Adrenal gland (tissue), 12 donors: Measurements from ENCODE around the gene AXIN1. TPM values are rescaled to one million over a fixed set of nuclear protein-coding genes. Genes with fewer than 3 reads are reported as not detected.
"Not testable (repeated sequence)": the region's sequence is repeated elsewhere in the genome, so short reads cannot be mapped to it uniquely, and the experiment has no call there.

Experiments
- DNase-seq, 7 donors: peaks; one replicate each; pipeline ENCODE4 v3.0.0-alpha.2; 2019 to 2020
- H3K27ac ChIP-seq, 5 donors: fragments of 200-600 bp; sonication (generic) in 4 of 5; 1 replicate in 3 of 5; 2 replicates in 2 of 5; pipeline versions ENCODE4 v1.5.1 to v1.8.0; 2016 to 2020; ENCODE audit warnings: mild to moderate bottlenecking in 1 of 5
- H3K27me3 ChIP-seq: fragments of 200-600 bp; 2 replicates; pipeline ENCODE4 v1.8.0; 2021
- H3K36me3 ChIP-seq, 2 donors: fragments of 200-600 bp; replicated peaks in 1 of 2; 1 replicate in 1 of 2; 2 replicates in 1 of 2; pipeline versions ENCODE4 v1.5.1 to v1.8.0; 2018 to 2022
- H3K4me1 ChIP-seq, 2 donors: fragments of 200-600 bp; replicated peaks in 1 of 2; 1 replicate in 1 of 2; 2 replicates in 1 of 2; pipeline versions ENCODE4 v1.5.1 to v1.8.0; 2018 to 2021
- H3K4me3 ChIP-seq, 4 donors: fragments of 200-600 bp; sonication (generic) in 3 of 4; one replicate each; pipeline ENCODE4 v1.5.1; 2016 to 2018
- H3K9me3 ChIP-seq, 3 donors: fragments of 200-600 bp; sonication (generic) in 1 of 3; replicated peaks in 1 of 3; 1 replicate in 2 of 3; 2 replicates in 1 of 3; pipeline versions ENCODE4 v1.5.1 to v1.8.0; 2016 to 2021
- CTCF ChIP-seq, 6 experiments: fragments of 450-650 bp in 4 of 6; fragments of 200-600 bp in 2 of 6; sonication (generic) in 1 of 6; IDR thresholded peaks; 1 replicate in 5 of 6; 2 replicates in 1 of 6; pipeline versions ENCODE4 v1.5.1 to v1.8.0; 2016 to 2021; ENCODE audit warnings: antibody characterized with exemption in 6 of 6, mild to moderate bottlenecking in 2 of 6, moderate library complexity in 1 of 6
- POLR2A ChIP-seq, 2 donors: fragments of 450-650 bp; IDR thresholded peaks; one replicate each; pipeline ENCODE4 v1.6.1; 2017; ENCODE audit warnings: antibody characterized with exemption in 2 of 2, mild to moderate bottlenecking in 2 of 2, moderate library complexity in 1 of 2
- WGBS, 4 donors: extraction: QIAGEN DNeasy Blood & Tissue Kit in 2 of 4; methylation state at CpG; one replicate each; pipeline versions ENCODE4 v1.1.5 to v1.1.7; 2013 to 2017; 5-methylcytosine and 5-hydroxymethylcytosine counted together
- intact Hi-C, 2 donors: fragments of 100-400 bp; cut with DNase I; formaldehyde crosslinking; loops; one replicate each; pipeline versions ENCODE4 v1.14.1 to v1.15.0; 2022 to 2023
- polyA plus RNA-seq, 3 donors: library from polyadenylated mRNA; stranded (reverse); fragments of 200-250 nt in 2 of 3; fragments of 350-450 nt in 1 of 3; fragmentation: Illumina TruSeq in 1 of 3; extraction: RNeasy Lipid Tissue Mini Kit (QIAGEN cat#74804) in 1 of 3; gene quantifications; one replicate each; pipeline ENCODE4 v1.2.3, GENCODE V29; 2013 to 2014
- total RNA-seq, 9 donors: library from RNA; depleted of rRNA in 4 of 9; stranded (reverse); fragments of >200 nt in 4 of 9; fragments of 120-200 nt in 1 of 9; fragmentation: NEBNext Ultra II Directional in 1 of 9; extraction: Animal tissue kit (Norgen Biotek cat#: 25700) in 1 of 9; gene quantifications; one replicate each; pipeline versions ENCODE4 v1.1.0 to v1.2.4, GENCODE V29; 2013 to 2023
- donor health status: healthy with polysubstance abuse.
- donor health status: Bipolar disorder and iron deficiency.
- donor health status: DM: yes; HTN: yes; CAD: no.
- donor health status: DM: no; HTN: no; CAD: no.
- donor health status: DM: no; HTN: no; CAD: no.
- donor health status: DM: yes; HTN: yes; CAD: no.

AXIN1 gene
- total and polyA plus RNA-seq, 12 donors = 5.6 to 22.4 (median 16.2) TPM

GRCh38 chr16:353404-354290 lies 1.1 kb upstream of the AXIN1 start:
- peaks cover 19 to 25% of the 10 kb centered on the region in 2 donors for H3K4me1 ChIP-seq
- no peaks in the 10 kb centered on the region for H3K27me3 ChIP-seq
- TF ChIP-seq POLR2A (IDR thresholded peaks at IDR 0.05) (no peak), CTCF (IDR thresholded peaks at IDR 0.05) (no peak)
- H3K27ac ChIP-seq = peak overlapping the region in 1 of 5 donors; percentile 68
- DNase-seq = peak in 1 of 7 donors; percentile 52
- H3K9me3 ChIP-seq = no peaks in the 10 kb centered on the region
- H3K4me3 ChIP-seq = peak overlapping the region in 1 of 4 donors; percentile 89
- no peaks in the 10 kb centered on the region for H3K36me3 ChIP-seq
- intact Hi-C loops = loop anchor here (10.0 kb wide), 1 partner anchor 119 kb away; the partner anchor contains the start of gene FAM234A (in 2 of the 2)
- WGBS, 4 donors = 67 to 89% (median 77%) methylated on average over 6 to 25 of the region's 25 CpGs

GRCh38 chr16:351804-352520 lies 561 bp downstream of the AXIN1 start:
- Histone ChIP-seq H3K27ac (peak overlapping the region in 2 of 5 donors; percentile 47 to 85), H3K27me3 (no peaks in the 10 kb centered on the region), H3K4me3 (peak overlapping the region in 3 of 4 donors; percentile 11 to 89 (median 56)), H3K4me1 (peaks cover 19 to 28% of the 10 kb centered on the region in 2 donors), H3K36me3 (no peaks in the 10 kb centered on the region), H3K9me3 (no peaks in the 10 kb centered on the region)
- 0 to 22% (median 2%) methylated on average over 4 to 93 of the region's 95 CpGs for WGBS, 4 donors
- peak in 1 of 7 donors; percentile 58 for DNase-seq
- intact Hi-C loops = loop anchor here (10.0 kb wide), 1 partner anchor 117 kb away; the partner anchor contains the start of gene FAM234A (in 2 of the 2)
- TF ChIP-seq POLR2A (IDR thresholded peaks at IDR 0.05) (no peak), CTCF (IDR thresholded peaks at IDR 0.05) (no peak)

- intact Hi-C loops = loop anchor here (10.0 kb wide), 1 partner anchor 115 kb away; the partner anchor contains the start of gene FAM234A (in 2 of the 2)
- no peak for DNase-seq
- Histone ChIP-seq H3K4me3 (no peak overlapping the region), H3K27ac (no peak overlapping the region), H3K36me3 (peaks cover 0 to 10% of the 10 kb centered on the region in 2 donors), H3K4me1 (peaks cover 19 to 28% of the 10 kb centered on the region in 2 donors), H3K27me3 (no peaks in the 10 kb centered on the region), H3K9me3 (no peaks in the 10 kb centered on the region)
- TF ChIP-seq POLR2A (IDR thresholded peaks at IDR 0.05) = no peak
- no peak for TF ChIP-seq CTCF (IDR thresholded peaks at IDR 0.05)
- 81 to 92% (median 88%) methylated on average over 8 of the region's 8 CpGs for WGBS, 4 donors
Observed at GRCh38 chr16:350203-350602, 2.3 kb downstream of the AXIN1 start.

- Histone ChIP-seq H3K36me3 (peaks cover 0 to 10% of the 10 kb centered on the region in 2 donors), H3K27ac (peak overlapping the region in 1 of 5 donors; percentile 58), H3K9me3 (no peaks in the 10 kb centered on the region), H3K4me3 (no peak overlapping the region), H3K27me3 (no peaks in the 10 kb centered on the region), H3K4me1 (peaks cover 19 to 28% of the 10 kb centered on the region in 2 donors)
- 38 to 53% (median 44%) methylated on average over 6 to 7 of the region's 7 CpGs for WGBS, 4 donors
- peak in 6 of 7 donors; percentile 30 to 75 (median 64) for DNase-seq
- TF ChIP-seq POLR2A (IDR thresholded peaks at IDR 0.05) (peak in 1 of 2 donors; percentile 40), CTCF (IDR thresholded peaks at IDR 0.05) (no peak)
- intact Hi-C loops = no loop called here
Observed at GRCh38 chr16:349211-349610, 3.3 kb downstream of the AXIN1 start.

- WGBS, 4 donors = 78 to 91% (median 82%) methylated on average over 7 to 10 of the region's 10 CpGs
- H3K4me3 ChIP-seq, H3K27ac ChIP-seq, H3K9me3 ChIP-seq, intact Hi-C loops, H3K27me3 ChIP-seq, H3K36me3 ChIP-seq, DNase-seq: not testable (repeated sequence)
- H3K4me1 ChIP-seq = peaks cover 19 to 28% of the 10 kb centered on the region in 2 donors
Observed at GRCh38 chr16:348495-348894, 4.0 kb downstream of the AXIN1 start.
